HG02852 (cell line): ENCODE data around the gene RUNX1.

Source experiments
- ATAC-seq: cut with Tn5 transposase; IDR thresholded peaks from one replicate; pipeline ENCODE4 v1.9.1; 2021; ENCODE audit warnings: mild to moderate bottlenecking, moderate library complexity; ENCODE audit not compliant: unreplicated experiment

RUNX1 gene

DNA sequence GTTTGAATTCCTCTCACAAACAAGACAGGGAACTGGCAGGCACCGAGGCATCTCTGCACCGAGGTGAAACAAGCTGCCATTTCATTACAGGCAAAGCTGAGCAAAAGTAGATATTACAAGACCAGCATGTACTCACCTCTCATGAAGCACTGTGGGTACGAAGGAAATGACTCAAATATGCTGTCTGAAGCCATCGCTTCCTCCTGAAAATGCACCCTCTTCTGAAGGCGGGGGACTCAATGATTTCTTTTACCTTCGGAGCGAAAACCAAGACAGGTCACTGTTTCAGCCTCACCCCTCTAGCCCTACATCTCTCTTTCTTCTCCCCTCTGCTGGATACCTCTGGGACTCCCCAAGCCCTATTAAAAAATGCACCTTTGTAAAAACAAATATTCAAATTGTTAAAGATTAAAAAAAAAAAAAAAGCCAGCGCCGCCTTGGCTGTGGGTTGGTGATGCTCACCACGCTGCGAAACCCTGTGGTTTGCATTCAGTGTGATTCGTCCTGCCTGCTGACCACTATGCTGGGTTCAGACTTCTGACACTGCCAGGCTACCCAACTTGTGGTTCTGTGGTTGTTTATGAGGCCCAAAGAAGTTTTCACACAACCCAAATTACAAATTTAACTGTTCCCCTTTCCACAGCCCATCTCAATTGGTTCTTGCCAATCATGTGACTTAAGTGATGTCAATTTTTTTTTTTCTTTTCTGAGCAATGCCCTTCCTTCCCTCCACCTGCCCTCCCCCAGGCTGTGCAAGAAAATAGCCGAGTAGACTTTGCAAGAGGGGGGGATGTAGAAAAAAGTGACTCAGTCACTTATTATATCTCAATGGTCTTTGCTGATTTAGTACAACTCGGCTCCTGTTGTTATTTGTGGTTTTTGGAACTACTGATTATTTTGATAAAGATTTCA lies at the start of gene RUNX1:
Gene RUNX1, minus strand, starts transcription at position 597 of the 912 bp plus-strand sequence.
- ATAC-seq, result peak; percentile 51

DNA sequence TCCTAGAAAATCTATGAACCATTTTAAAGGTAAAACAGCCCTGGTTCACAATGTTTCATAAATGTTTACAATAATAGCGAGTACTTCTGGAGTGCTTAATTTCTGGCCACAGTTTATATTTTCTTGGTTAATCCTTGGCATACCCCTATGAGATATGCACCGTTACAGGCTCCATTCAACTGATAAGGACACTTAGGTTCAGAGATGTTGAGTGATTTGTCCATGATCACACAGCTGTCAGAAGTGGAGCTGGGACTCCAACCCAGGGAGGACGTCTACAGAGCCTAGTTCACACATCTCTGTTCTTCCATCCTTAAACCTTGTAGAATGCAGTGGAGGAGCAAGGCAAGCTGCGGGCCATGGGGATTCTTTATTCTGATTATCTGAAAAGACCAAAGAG lies 48.4 kb upstream of the RUNX1 start:
- no peak for ATAC-seq

DNA sequence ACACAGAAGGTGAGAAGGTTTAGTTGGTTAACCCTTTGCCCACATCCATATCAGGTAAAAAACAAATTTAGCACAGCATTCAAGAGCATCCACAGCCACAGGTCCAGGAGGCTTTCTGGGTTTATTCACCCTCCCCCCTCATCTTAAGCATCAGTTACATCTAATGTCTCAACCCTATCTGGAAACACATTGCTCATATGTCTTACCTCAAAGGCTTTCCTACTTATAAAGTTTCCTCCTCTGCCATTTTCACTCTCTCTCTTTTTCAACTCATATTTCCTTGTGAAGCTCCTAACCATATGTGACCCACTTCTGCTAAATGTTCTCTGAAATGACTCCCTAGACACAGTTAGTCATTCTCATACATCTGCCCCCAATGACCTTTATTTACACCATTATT lies 47.9 kb upstream of the RUNX1 start:
- ATAC-seq, result no peak

- ATAC-seq, result no peak
These were observed 46.8 kb upstream of the RUNX1 start for GRCh38 chr21:35095859-35096291.

DNA sequence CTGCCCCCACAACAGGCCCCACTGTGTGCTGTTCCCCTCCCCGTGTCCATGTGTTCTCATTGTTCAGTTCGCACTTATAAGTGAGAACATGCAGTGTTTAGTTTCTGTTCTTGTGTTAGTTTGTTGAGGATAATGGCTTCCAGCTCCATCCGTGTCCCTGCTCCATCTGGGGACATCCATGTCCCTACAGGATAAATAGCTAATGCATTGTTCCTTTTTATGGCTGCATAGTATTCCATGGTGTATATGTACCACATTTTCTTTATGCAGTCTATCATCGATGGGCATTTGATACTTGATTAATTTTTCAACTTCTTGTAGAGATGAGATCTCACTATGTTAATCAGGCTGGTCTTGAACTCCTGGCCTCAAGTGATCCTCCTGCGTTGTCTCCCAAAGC lies 44.4 kb upstream of the RUNX1 start:
- ATAC-seq, result no peak

GRCh38 chr21:35091496-35091895 lies 42.4 kb upstream of the RUNX1 start:
- ATAC-seq, result no peak

DNA sequence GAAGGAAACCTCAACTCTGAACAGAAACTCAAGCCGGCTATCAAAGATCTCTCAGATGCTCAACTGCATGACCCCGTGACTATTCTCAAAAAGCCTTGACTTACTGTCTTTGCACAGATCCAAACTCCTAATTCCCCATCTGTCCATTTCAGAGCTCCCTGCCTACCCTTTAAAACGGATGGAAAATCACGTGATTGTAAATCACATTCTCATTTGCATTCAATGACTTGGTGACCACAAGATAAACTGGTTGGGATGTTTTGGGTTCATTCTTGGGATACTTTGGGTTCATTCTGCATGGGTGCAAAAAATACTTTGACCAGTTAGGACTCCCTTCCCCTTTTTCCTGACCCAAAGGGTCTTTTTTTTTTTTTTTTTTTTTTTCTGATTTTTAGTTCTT lies 41.3 kb upstream of the RUNX1 start:
- no peak for ATAC-seq

GRCh38 chr21:35088319-35088771 lies 39.2 kb upstream of the RUNX1 start:
- ATAC-seq, result no peak

DNA sequence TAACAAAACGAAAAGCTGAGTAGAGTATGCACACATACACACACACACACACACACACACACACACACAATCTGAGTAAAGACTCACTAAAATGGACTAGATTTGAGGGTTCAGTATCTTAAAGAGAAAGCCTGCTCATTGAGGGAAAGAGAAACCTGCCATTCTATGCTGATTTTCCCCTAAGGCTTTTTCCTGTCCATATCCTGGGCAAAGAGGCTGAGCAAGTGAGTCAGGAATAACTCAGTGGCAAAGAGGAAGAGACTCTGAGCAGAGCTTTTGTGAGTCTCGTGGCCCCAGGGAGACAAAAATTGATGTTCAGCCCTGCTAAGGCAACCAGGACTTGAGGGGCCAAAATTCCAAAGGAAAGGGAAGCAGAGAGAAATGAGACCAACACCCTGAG lies 37.3 kb upstream of the RUNX1 start:
- ATAC-seq, result no peak

DNA sequence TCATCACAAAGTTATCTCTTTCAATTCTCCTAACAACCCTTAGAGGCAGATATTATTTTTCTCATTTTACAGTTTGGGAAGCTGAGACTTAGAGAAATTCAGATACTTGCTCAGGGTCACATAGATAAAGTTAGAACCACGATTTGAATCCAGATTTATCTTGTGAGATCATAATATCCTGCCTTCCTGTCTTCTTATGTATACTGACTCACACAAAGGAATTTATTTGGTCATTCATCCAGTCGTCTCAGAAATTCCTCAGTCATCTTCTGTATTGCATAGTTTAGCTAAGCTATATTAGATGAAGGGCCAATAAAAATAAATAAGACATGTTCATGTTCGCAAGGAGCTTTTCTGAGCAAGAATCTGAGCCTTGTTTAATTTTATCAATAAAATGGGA lies 35.8 kb upstream of the RUNX1 start:
- ATAC-seq, result no peak

DNA sequence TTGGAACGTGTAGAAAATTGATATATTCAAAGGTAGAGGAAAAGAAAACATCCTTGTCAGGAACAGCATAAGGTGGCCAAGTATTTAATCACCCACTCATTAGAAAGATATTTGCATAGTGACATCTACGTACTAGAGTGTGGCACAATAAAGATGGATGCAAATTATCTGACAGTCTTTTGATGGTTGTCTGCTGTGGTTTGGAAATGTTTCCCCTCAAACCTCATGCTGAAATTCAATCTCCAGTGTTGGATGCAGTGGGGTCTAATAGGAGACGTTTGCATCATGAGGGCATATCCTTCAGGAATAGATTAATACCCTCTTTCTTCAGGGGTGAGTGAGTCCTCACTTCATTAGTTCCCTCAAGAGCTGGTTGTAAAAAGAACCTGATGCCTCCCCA lies 34.1 kb upstream of the RUNX1 start:
- ATAC-seq, result no peak

DNA sequence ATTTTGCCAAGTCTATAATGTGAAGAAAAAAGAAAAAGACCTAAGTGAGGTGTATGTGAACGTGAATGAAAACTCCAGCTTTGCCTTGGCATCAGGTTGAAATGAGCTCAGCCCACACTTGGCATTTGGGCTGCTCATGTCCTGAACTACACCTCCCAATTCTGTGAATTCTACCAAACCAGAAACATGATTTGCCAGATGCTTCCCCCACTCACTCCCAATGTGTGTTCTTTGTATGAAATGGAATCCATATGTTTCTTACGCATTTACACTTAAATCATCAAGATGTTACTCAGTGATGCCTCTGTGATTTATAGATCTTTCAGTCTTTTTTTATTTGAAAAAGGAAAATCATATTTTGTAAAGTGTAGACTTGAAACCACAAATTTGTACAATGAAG lies 32.8 kb upstream of the RUNX1 start:
- ATAC-seq, result no peak

DNA sequence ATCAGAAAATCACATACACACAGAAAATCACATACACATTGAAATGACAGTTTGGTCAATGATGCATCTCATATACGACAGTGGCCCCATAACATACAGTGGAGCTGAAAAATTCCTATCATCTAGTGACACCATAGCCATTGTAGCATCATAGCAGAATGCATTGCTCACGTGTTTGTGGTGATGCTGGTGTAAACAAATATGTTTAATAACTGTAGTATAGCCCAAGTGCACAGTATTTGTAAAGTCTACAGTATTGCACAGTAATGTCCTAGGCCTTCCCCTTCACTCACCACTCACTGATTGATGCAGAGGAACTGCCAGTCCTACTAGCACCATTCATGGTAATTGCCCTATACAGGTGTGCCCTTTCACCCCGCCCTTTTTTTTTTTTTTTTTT lies 30.1 kb upstream of the RUNX1 start:
- no peak for ATAC-seq

- ATAC-seq, result no peak
These were observed 28.9 kb upstream of the RUNX1 start for GRCh38 chr21:35077975-35078374.

- no peak for ATAC-seq
These were observed 28.4 kb upstream of the RUNX1 start for GRCh38 chr21:35077466-35077865.

DNA sequence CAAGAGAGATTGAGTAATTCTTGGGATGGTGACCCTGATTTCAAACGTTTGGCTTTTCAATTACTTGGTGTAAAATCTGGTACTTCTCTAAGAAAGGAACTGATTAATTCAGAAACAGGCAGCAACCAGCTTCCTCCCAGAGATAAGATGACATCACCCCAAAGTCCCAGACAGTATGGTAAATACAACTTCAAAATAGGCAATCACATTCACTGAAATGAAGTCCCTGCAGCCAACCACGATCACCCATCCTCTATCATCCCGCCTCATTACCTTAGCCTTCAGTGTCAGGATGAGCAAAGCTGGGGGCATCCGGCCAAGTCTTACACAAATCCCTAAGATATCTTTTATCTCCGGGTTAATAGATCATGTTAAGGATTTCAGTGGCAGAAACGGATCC lies 26.4 kb upstream of the RUNX1 start:
- no peak for ATAC-seq

GRCh38 chr21:35072960-35073359 lies 23.9 kb upstream of the RUNX1 start:
- no peak for ATAC-seq

DNA sequence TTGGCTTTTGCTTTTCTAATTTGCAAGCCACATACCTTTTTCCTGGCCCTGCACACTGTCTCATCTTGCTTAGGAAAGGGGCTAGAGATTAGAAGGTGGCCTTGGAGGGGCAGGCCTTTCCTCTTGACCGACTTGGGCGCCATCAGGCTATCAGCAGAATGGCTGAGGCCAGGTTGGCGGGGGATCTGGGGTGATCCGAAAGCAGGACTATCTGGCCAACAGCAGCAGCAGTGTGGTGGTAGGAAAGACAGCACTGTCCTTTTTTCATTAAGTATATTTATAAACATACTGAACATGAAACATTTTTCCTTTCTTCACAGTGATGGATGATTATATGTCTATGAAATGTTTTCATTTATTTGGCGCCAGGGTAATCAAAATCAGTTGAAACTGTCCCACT lies 23.5 kb upstream of the RUNX1 start:
- ATAC-seq, result no peak

GRCh38 chr21:35071347-35071746 lies 22.2 kb upstream of the RUNX1 start:
- ATAC-seq, result no peak

GRCh38 chr21:35070436-35070835 lies 21.3 kb upstream of the RUNX1 start:
- ATAC-seq, result no peak

- ATAC-seq, result no peak
These were observed 17.7 kb upstream of the RUNX1 start for GRCh38 chr21:35066824-35067223.

DNA sequence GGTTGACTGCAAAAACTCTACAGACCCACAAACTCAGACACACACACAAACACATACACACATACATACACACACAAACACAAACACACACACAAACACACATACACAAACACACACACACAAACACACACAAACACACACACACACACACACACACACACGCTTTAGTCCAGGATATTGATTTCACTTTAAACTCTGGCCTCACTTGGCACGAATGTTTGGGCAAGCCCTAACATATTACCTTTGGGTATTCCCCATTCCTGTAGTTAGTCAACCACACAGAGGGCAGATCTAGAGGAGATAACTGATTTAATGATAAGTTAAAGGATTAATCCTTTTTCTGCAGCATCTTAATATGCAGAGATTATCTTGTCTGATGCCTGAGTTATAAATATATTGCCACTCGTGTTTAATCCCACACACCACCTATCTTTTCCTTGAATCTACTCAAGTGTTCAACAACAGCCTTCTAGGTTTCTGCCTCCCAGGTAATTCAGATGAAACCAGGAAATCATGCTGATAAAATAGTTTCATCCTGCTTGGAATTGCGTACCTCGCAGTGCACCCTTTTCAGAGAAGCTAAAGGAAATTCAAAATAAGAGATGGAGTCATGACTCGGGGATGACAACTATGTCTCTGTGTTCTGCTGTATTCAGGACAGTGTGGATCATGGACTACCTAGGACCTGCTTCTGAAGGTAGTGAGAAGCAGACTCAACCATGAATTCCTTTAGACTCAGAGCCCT lies 14.5 kb upstream of the RUNX1 start:
- ATAC-seq, result no peak
